ENCODE results near the gene SUSD4.

- TF ChIP-seq CTCF (IDR thresholded peaks at IDR 0.05) (no peak), POLR2AphosphoS5 (IDR thresholded peaks at IDR 0.05; ENCODE audit: insufficient read depth in 1 of 2, low read depth in 1 of 2) (no peak)
Measured at GRCh38 chr1:223271085-223271781, 92.7 kb downstream of the SUSD4 start.
